PC-9 (cell line): ENCODE results near the gene FAM110A.

Experiments
- EZH2 ChIP-seq: fragments of 200-600 bp; sonication (generic); IDR thresholded peaks from 2 replicates; pipeline ENCODE4 v1.8.0; 2017; ENCODE audit warnings: antibody characterized with exemption, low read depth
- TF ChIP-seq, protein P1 (sequence below): fragments of 200-600 bp; sonication (generic); conservative IDR thresholded peaks from 2 replicates; pipeline ENCODE4 v1.6.1; 2017; ENCODE audit warnings: mixed run types, antibody characterized with exemption, mild to moderate bottlenecking, moderate library complexity

DNA sequence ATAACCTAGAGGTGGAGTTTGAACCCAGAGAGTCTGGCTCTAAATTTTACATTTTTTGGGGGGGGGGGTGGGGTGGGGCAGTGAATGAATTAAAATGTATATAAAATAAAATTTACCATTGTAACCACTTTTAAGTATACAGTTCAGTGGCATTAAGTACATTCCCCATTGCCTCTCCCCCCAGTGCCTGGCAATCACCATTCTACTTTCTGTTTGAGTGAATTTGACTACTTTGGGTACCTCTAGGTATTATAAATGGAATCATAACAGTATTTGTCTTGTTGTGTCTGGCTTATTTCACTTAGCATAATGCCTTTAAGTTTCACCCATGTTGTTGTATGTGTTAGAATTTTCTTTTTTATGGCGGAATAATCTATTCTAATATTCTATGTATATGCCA lies 2.7 kb downstream of the FAM110A start:
- TF ChIP-seq, protein P1, sequence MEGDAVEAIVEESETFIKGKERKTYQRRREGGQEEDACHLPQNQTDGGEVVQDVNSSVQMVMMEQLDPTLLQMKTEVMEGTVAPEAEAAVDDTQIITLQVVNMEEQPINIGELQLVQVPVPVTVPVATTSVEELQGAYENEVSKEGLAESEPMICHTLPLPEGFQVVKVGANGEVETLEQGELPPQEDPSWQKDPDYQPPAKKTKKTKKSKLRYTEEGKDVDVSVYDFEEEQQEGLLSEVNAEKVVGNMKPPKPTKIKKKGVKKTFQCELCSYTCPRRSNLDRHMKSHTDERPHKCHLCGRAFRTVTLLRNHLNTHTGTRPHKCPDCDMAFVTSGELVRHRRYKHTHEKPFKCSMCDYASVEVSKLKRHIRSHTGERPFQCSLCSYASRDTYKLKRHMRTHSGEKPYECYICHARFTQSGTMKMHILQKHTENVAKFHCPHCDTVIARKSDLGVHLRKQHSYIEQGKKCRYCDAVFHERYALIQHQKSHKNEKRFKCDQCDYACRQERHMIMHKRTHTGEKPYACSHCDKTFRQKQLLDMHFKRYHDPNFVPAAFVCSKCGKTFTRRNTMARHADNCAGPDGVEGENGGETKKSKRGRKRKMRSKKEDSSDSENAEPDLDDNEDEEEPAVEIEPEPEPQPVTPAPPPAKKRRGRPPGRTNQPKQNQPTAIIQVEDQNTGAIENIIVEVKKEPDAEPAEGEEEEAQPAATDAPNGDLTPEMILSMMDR = no peak
- no peak for TF ChIP-seq EZH2
